Stimulated activated CD8-positive, alpha-beta memory T cell treated with anti-CD3 and anti-CD28 coated beads, Interleukin-2, amount 100 ng/mL, for 48 hours (primary cell): ENCODE data around the gene INTS1.
A peak's percentile ranks its signal among the peaks of the same experiment; 100 is the strongest.

Experiments used
- DNase-seq, 2 donors: peaks; one replicate each; pipeline ENCODE4 v3.0.0-alpha.2; 2020; ENCODE audit warnings: low read depth in 2 of 2

The INTS1 gene

GRCh38 chr7:1486571-1486970 lies 17.6 kb downstream of the INTS1 start:
- DNase-seq, result no peak

- no peak for DNase-seq
These were observed 19.0 kb downstream of the INTS1 start for GRCh38 chr7:1485156-1485555.

GRCh38 chr7:1484569-1484968 lies 19.6 kb downstream of the INTS1 start:
- no peak for DNase-seq

- DNase-seq, result no peak
These were observed 20.4 kb downstream of the INTS1 start for GRCh38 chr7:1483536-1484505.

- DNase-seq, result no peak
These were observed 21.1 kb downstream of the INTS1 start for GRCh38 chr7:1483079-1483478.

GRCh38 chr7:1481300-1481699 lies 22.9 kb downstream of the INTS1 start:
- no peak for DNase-seq

- no peak for DNase-seq
These were observed 23.5 kb downstream of the INTS1 start for GRCh38 chr7:1480670-1481069.

GRCh38 chr7:1479287-1479686 lies 24.9 kb downstream of the INTS1 start:
- DNase-seq, result no peak

- DNase-seq, result no peak
These were observed 25.7 kb downstream of the INTS1 start for GRCh38 chr7:1478480-1478879.

- no peak for DNase-seq
These were observed 27.3 kb downstream of the INTS1 start for GRCh38 chr7:1476859-1477258.

- DNase-seq, result no peak
These were observed 28.2 kb downstream of the INTS1 start for GRCh38 chr7:1475991-1476390.

- no peak for DNase-seq
These were observed 28.8 kb downstream of the INTS1 start for GRCh38 chr7:1475393-1475792.

GRCh38 chr7:1474736-1475135 lies 29.5 kb downstream of the INTS1 start:
- DNase-seq, result no peak

GRCh38 chr7:1473864-1474512 lies 30.2 kb downstream of the INTS1 start:
- DNase-seq, result peak; percentile 80

GRCh38 chr7:1470901-1471300 lies 33.3 kb downstream of the INTS1 start:
- DNase-seq, result no peak

- DNase-seq, result no peak
These were observed 35.4 kb downstream of the INTS1 start for GRCh38 chr7:1468643-1469298.

GRCh38 chr7:1468203-1468602 lies 36.0 kb downstream of the INTS1 start:
- no peak for DNase-seq

GRCh38 chr7:1466524-1467271 lies 37.5 kb downstream of the INTS1 start:
- no peak for DNase-seq

- no peak for DNase-seq
These were observed 39.5 kb downstream of the INTS1 start for GRCh38 chr7:1464694-1465093.

- DNase-seq, result no peak
These were observed 40.4 kb downstream of the INTS1 start for GRCh38 chr7:1463676-1464223.

GRCh38 chr7:1461646-1462375 lies 42.4 kb downstream of the INTS1 start:
- DNase-seq, result no peak
